ENCODE data around the gene MAP3K13.

GRCh38 chr3:185508335-185508991, 145.5 kb downstream of the MAP3K13 start:
- no peak for TF ChIP-seq CTCF (optimal IDR thresholded peaks at IDR 0.05 in 1 of 3, IDR thresholded peaks at IDR 0.05 in 1 of 3, conservative IDR thresholded peaks at IDR 0.05 in 1 of 3; ENCODE audit: extremely low read depth in 1 of 3, insufficient read depth in 2 of 3, low read length in 3 of 3)
- no peak for TF ChIP-seq EZH2 (IDR thresholded peaks at IDR 0.05; ENCODE audit: low read length)
